ENCODE results near the gene SIK2. TPM values are rescaled to one million over a fixed set of nuclear protein-coding genes. Genes with fewer than 3 reads are reported as not detected.

SIK2 gene
- total RNA-seq, 1 experiment from 2014 or later, result 13.0 TPM

- no peaks in the 10 kb centered on the region for H3K79me2 ChIP-seq (ENCODE audit: insufficient read depth, low read length)
- H3K27me3 ChIP-seq (ENCODE audit: insufficient read depth, low read length), result no peaks in the 10 kb centered on the region
- H3K27ac ChIP-seq (ENCODE audit: low read depth, low read length), result no peak overlapping the region
- H4K20me1 ChIP-seq (ENCODE audit: insufficient read depth), result no peaks in the 10 kb centered on the region
- TF ChIP-seq RAD21 (IDR thresholded peaks at IDR 0.05; ENCODE audit: low read depth) (no peak), ZNF274 (IDR thresholded peaks at IDR 0.05; ENCODE audit: low read depth, low read length) (no peak), EGR1 (IDR thresholded peaks at IDR 0.05; ENCODE audit: low read depth) (no peak), POLR2A (IDR thresholded peaks at IDR 0.05; ENCODE audit: borderline replicate concordance, extremely low read depth, insufficient read depth, insufficient read length) (no peak), SIN3A (IDR thresholded peaks at IDR 0.05; ENCODE audit: low read depth) (no peak), TCF7L2 (IDR thresholded peaks at IDR 0.05; ENCODE audit: borderline replicate concordance, extremely low read depth, insufficient read depth, insufficient read length) (no peak), EZH2phosphoT487 (IDR thresholded peaks at IDR 0.05; ENCODE audit: borderline replicate concordance) (no peak), CEBPB (IDR thresholded peaks at IDR 0.05; ENCODE audit: low read depth) (no peak), EZH2 (IDR thresholded peaks at IDR 0.05) (no peak), FOSL1 (IDR thresholded peaks at IDR 0.05; ENCODE audit: low read depth) (no peak), MAX (IDR thresholded peaks at IDR 0.05) (no peak), ATF3 (IDR thresholded peaks at IDR 0.05) (no peak), CBX3 (IDR thresholded peaks at IDR 0.05; ENCODE audit: low read depth) (no peak), ZFX (IDR thresholded peaks at IDR 0.05) (no peak), REST (IDR thresholded peaks at IDR 0.05; ENCODE audit: low read depth) (no peak), JUND (IDR thresholded peaks at IDR 0.05) (no peak), ELF1 (IDR thresholded peaks at IDR 0.05; ENCODE audit: borderline replicate concordance, low read depth) (no peak)
- TF ChIP-seq, protein P1, sequence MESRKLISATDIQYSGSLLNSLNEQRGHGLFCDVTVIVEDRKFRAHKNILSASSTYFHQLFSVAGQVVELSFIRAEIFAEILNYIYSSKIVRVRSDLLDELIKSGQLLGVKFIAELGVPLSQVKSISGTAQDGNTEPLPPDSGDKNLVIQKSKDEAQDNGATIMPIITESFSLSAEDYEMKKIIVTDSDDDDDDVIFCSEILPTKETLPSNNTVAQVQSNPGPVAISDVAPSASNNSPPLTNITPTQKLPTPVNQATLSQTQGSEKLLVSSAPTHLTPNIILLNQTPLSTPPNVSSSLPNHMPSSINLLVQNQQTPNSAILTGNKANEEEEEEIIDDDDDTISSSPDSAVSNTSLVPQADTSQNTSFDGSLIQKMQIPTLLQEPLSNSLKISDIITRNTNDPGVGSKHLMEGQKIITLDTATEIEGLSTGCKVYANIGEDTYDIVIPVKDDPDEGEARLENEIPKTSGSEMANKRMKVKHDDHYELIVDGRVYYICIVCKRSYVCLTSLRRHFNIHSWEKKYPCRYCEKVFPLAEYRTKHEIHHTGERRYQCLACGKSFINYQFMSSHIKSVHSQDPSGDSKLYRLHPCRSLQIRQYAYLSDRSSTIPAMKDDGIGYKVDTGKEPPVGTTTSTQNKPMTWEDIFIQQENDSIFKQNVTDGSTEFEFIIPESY (IDR thresholded peaks at IDR 0.05; ENCODE audit: extremely low read depth, insufficient replicate concordance, low read length), result no peak
- H2AFZ ChIP-seq (ENCODE audit: low read depth, low read length, poor library complexity, severe bottlenecking), result no peak overlapping the region
- H3K9ac ChIP-seq (ENCODE audit: low read length), result no peak overlapping the region
- DNase-seq (ENCODE audit: low read depth, low spot score), result no peak
- ATAC-seq, result no peak
- intact Hi-C loops (cut with micrococcal nuclease), result no loop called here
- no peaks in the 10 kb centered on the region for H3K9me2 ChIP-seq (ENCODE audit: insufficient read depth)
- POLR2A ChIA-PET, result no interaction called here
- H3K4me2 ChIP-seq (ENCODE audit: low read length), result no peak overlapping the region
- no peak overlapping the region for H3K4me3 ChIP-seq (replicated peaks in 1 of 2; ENCODE audit: low read depth in 1 of 2, low read length in 2 of 2)
- no peaks in the 10 kb centered on the region for H3K9me3 ChIP-seq (ENCODE audit: control insufficient read depth in 1 of 2, insufficient read depth in 1 of 2, low read depth in 1 of 2, low read length in 2 of 2)
- BruUV-seq (replicated peaks), result no TSS peak
- H3K4me1 ChIP-seq (ENCODE audit: control insufficient read depth in 1 of 2, insufficient read depth in 2 of 2, low read length in 2 of 2), result no peaks in the 10 kb centered on the region
- RAD21 ChIA-PET (ENCODE audit: low non-redundant PET in 1 of 2, low total read pairs in 2 of 2, uncharacterized antibody in 2 of 2, unreplicated experiment in 2 of 2), result no interaction called here
- CTCF ChIA-PET, result no interaction called here
- peaks cover 15 to 18% of the 10 kb centered on the region in 2 experiments for H3K36me3 ChIP-seq (ENCODE audit: control insufficient read depth in 1 of 2, insufficient read depth in 2 of 2, low read length in 2 of 2)
Observed at GRCh38 chr11:111718436-111718835, 116.2 kb downstream of the SIK2 start.

All from HCT116 (cell line).